Prostate gland (tissue), 2 donors: ENCODE data around the gene FARP1. TPM values are rescaled to one million over a fixed set of nuclear protein-coding genes. Genes with fewer than 3 reads are reported as not detected.
A peak's percentile ranks its signal among the peaks of the same experiment; 100 is the strongest.
"Not testable (repeated sequence)": the region's sequence is repeated elsewhere in the genome, so short reads cannot be mapped to it uniquely, and the experiment has no call there.

ENCODE experiments used
- DNase-seq: peaks from one replicate; pipeline ENCODE4 v3.0.0-alpha.2; 2019; ENCODE audit warnings: low spot score
- H3K27ac ChIP-seq, 2 donors: fragments of 200-600 bp; sonication (generic); 2 replicates each; pipeline ENCODE4 v1.5.1; 2017 to 2019
- H3K27me3 ChIP-seq: fragments of 200-600 bp; sonication (generic); replicated peaks from 2 replicates; pipeline ENCODE4 v1.5.1; 2019; ENCODE audit not compliant: insufficient read depth
- H3K36me3 ChIP-seq, 2 donors: fragments of 200-600 bp; sonication (generic); 1 replicate in 1 of 2; 2 replicates in 1 of 2; pipeline versions ENCODE4 v1.5.1 to v1.8.1; 2017 to 2019
- H3K4me1 ChIP-seq: fragments of 200-600 bp; sonication (generic); replicated peaks from 2 replicates; pipeline ENCODE4 v1.5.1; 2019
- H3K4me3 ChIP-seq, 2 donors: fragments of 200-600 bp; sonication (generic); 2 replicates each; pipeline ENCODE4 v1.5.1; 2017 to 2019
- H3K9me3 ChIP-seq: fragments of 200-600 bp; sonication (generic); 2 replicates; pipeline ENCODE4 v1.5.1; 2017
- POLR2A ChIP-seq: fragments of 450-650 bp; IDR thresholded peaks from one replicate; pipeline ENCODE4 v1.6.1; 2016; ENCODE audit warnings: antibody characterized with exemption, mild to moderate bottlenecking
- POLR2AphosphoS5 ChIP-seq: sonication (generic); formaldehyde crosslinking; IDR thresholded peaks from one replicate; pipeline ENCODE4 v1.6.1; 2017; ENCODE audit warnings: antibody characterized with exemption
- WGBS: methylation state at CpG from one replicate; pipeline ENCODE4 v1.1.5; 2018; 5-methylcytosine and 5-hydroxymethylcytosine counted together
- intact Hi-C: fragments of 100-400 bp; cut with DNase I; formaldehyde crosslinking; loops from one replicate; pipeline ENCODE4 v1.14.2; 2022
- total RNA-seq, 2 donors: library from RNA; depleted of rRNA; stranded (reverse); fragments of >200 nt; gene quantifications; one replicate each; pipeline ENCODE4 v1.1.0, GENCODE V29; 2016
- TF ChIP-seq, protein P1 (sequence below), 4 experiments: fragments of 200-600 bp in 2 of 4; fragments of 450-650 bp in 2 of 4; sonication (generic) in 2 of 4; IDR thresholded peaks; 1 replicate in 3 of 4; 2 replicates in 1 of 4; pipeline ENCODE4 v1.5.1; 2016 to 2019; ENCODE audit warnings: antibody characterized with exemption in 4 of 4, mild to moderate bottlenecking in 2 of 4, moderate library complexity in 2 of 4

Gene FARP1
- total RNA-seq, 2 donors from 2014 or later = 70.6 to 77.5 TPM

DNA sequence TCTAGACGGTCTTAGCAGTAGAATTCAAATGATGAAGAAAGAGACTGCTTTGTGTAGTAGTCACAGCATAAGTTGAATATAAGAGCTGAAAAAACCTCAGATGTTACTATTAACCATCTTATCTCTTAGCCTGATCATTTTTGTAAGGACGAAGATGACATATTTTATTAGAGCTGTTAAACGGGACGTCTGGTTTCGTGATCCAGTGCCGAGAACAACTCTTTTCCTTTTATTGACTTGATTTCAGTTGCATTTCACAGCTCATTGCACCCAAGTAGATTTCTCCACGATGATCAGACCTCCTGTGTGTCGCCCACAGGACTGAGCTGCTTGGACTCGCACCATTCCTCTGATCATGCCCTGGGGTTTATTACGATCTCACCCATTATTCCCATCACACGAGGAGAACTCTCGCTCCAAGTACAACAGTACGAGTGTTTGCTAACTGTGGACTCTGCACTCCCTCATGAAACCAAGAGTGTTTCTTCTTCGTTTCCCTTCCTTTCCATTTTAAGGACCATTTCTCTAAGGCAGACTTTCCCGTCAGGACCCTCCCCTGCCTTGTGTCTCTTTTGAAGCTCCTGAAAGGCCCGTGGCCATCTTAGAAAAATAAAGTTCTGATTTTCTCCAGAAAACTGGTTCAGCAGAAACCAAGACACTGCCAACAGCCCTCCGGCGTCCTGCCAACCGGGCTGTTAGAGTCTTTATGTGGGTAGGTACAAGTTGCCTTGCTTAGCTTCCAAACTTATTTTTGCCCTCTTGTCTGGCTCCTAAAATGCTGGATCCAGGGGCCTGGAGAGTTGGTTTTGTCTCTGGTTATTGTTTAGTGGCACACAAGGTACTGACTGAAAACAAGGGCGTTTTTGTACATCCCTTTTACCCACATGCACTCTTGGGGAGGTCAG, 82.4 kb downstream of the FARP1 start:
- TF ChIP-seq POLR2AphosphoS5 = peak; percentile 77
- TF ChIP-seq, protein P1, sequence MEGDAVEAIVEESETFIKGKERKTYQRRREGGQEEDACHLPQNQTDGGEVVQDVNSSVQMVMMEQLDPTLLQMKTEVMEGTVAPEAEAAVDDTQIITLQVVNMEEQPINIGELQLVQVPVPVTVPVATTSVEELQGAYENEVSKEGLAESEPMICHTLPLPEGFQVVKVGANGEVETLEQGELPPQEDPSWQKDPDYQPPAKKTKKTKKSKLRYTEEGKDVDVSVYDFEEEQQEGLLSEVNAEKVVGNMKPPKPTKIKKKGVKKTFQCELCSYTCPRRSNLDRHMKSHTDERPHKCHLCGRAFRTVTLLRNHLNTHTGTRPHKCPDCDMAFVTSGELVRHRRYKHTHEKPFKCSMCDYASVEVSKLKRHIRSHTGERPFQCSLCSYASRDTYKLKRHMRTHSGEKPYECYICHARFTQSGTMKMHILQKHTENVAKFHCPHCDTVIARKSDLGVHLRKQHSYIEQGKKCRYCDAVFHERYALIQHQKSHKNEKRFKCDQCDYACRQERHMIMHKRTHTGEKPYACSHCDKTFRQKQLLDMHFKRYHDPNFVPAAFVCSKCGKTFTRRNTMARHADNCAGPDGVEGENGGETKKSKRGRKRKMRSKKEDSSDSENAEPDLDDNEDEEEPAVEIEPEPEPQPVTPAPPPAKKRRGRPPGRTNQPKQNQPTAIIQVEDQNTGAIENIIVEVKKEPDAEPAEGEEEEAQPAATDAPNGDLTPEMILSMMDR (IDR thresholded peaks at IDR 0.05) = no peak
- intact Hi-C loops = loop anchor here (10.0 kb wide), 1 partner anchor 80 kb away; the partner anchor contains the start of gene FARP1
- Histone ChIP-seq H3K27me3 (no peaks in the 10 kb centered on the region), H3K36me3 (no peaks in the 10 kb centered on the region), H3K9me3 (no peaks in the 10 kb centered on the region), H3K4me1 (peaks cover 26% of the 10 kb centered on the region), H3K27ac (peak overlapping the region; percentile 74), H3K4me3 (peak overlapping the region in 1 of 2 donors; percentile 15)
- WGBS = 18% methylated on average over 20 of the region's 20 CpGs
- DNase-seq = peak; percentile 47

- H3K4me1 ChIP-seq = peaks cover 24% of the 10 kb centered on the region
- WGBS = 61% methylated on average over 5 of the region's 5 CpGs
- intact Hi-C loops = loop anchor here (10.0 kb wide), 1 partner anchor 82 kb away; the partner anchor contains the start of gene FARP1
- no peak overlapping the region for H3K4me3 ChIP-seq
- H3K27me3 ChIP-seq = no peaks in the 10 kb centered on the region
- DNase-seq = no peak
- TF ChIP-seq POLR2AphosphoS5 = no peak
- TF ChIP-seq POLR2A = no peak
- TF ChIP-seq, protein P1 (IDR thresholded peaks at IDR 0.05) = no peak
- peak overlapping the region; percentile 74 for H3K27ac ChIP-seq
- H3K36me3 ChIP-seq = no peaks in the 10 kb centered on the region
- no peaks in the 10 kb centered on the region for H3K9me3 ChIP-seq
Observed at GRCh38 chr13:98226496-98226895, 83.6 kb downstream of the FARP1 start.

GRCh38 chr13:98228661-98229341, 85.9 kb downstream of the FARP1 start:
- intact Hi-C loops = loop anchor here (10.0 kb wide), 1 partner anchor 84 kb away; the partner anchor contains the start of gene FARP1
- Histone ChIP-seq H3K9me3 (no peaks in the 10 kb centered on the region), H3K27ac (no peak overlapping the region), H3K4me3 (no peak overlapping the region), H3K4me1 (peaks cover 12% of the 10 kb centered on the region), H3K27me3 (no peaks in the 10 kb centered on the region), H3K36me3 (no peaks in the 10 kb centered on the region)
- WGBS = 86% methylated on average over 3 of the region's 3 CpGs
- no peak for TF ChIP-seq POLR2AphosphoS5
- no peak for TF ChIP-seq POLR2A
- TF ChIP-seq, protein P1 (IDR thresholded peaks at IDR 0.05) = no peak
- DNase-seq = no peak

DNA sequence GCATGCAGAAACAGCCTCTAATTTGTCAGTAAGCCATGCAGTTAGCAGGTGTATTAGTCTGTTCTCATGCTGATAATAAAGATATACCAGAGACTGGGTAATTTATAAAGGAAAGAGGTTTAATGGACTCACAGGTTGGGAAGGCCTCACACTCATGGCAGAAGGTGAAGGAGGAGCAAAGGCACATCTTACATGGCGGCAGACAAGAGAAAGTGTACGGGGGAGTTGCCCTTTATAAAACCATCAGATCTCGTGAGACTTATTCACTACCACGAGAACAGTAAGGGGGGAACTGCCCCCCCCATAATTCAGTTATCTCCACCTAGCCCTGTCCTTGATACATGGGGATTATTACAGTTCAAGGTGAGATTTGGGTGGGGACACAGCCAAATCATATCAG, 87.9 kb downstream of the FARP1 start:
- H3K36me3 ChIP-seq, intact Hi-C loops, H3K4me3 ChIP-seq, H3K27ac ChIP-seq, DNase-seq, H3K9me3 ChIP-seq, H3K27me3 ChIP-seq, H3K4me1 ChIP-seq: not testable (repeated sequence)
- WGBS = 94% methylated on average over 4 of the region's 4 CpGs

DNA sequence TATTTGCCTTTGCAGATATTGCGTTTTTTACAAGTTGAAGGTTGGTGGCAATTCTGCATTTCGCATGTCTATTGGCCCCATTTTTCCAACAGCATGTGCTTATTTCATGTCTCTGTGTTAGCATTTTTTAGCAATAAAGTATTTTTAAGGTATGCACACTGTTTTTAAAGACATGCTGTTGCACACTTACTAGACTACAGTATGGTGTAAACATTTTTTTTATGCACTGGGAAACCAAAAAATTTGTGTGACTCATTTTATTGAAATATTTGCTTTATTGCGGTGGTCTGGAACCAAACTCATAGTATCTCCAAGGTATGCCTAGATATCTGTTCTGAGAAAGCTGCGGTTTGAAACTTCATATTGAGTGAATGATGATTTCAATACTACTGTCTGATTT, 89.6 kb downstream of the FARP1 start:
- H3K27ac ChIP-seq = no peak overlapping the region
- TF ChIP-seq POLR2A (no peak), POLR2AphosphoS5 (no peak)
- TF ChIP-seq, protein P1 (IDR thresholded peaks at IDR 0.05) = no peak
- intact Hi-C loops = no loop called here
- no peak overlapping the region for H3K4me3 ChIP-seq
- 89% methylated on average over 4 of the region's 4 CpGs for WGBS
- no peaks in the 10 kb centered on the region for H3K36me3 ChIP-seq
- no peaks in the 10 kb centered on the region for H3K4me1 ChIP-seq
- DNase-seq = no peak
- H3K9me3 ChIP-seq = no peaks in the 10 kb centered on the region
- no peaks in the 10 kb centered on the region for H3K27me3 ChIP-seq
